ENCODE measurements around the gene KLF11. TPM values are rescaled to one million over a fixed set of nuclear protein-coding genes. Genes with fewer than 3 reads are reported as not detected.
A peak's percentile ranks its signal among the peaks of the same experiment; 100 is the strongest.

Gene KLF11
- total RNA-seq, 1 donor from 2014 or later = 28.2 TPM

GRCh38 chr2:10073706-10074105 is 30.4 kb downstream of the KLF11 start:
- no peak for DNase-seq (ENCODE audit: missing footprints)
- ATAC-seq = no peak
- intact Hi-C loops (cut with DNase I) = loop anchor here (2.0 kb wide), 1 partner anchor 361 kb away; no protein-coding TSS in a partner anchor

- intact Hi-C loops (cut with DNase I) = no loop called here
- no peak for DNase-seq (ENCODE audit: missing footprints)
- ATAC-seq = no peak
Measured at GRCh38 chr2:10075101-10075500, 31.8 kb downstream of the KLF11 start.

GRCh38 chr2:10075571-10076209 is 32.3 kb downstream of the KLF11 start:
- intact Hi-C loops (cut with DNase I) = no loop called here
- no peak for ATAC-seq
- DNase-seq (ENCODE audit: missing footprints) = no peak

- no peak for DNase-seq (ENCODE audit: missing footprints)
- intact Hi-C loops (cut with DNase I) = no loop called here
- ATAC-seq = no peak
Measured at GRCh38 chr2:10076511-10076910, 33.2 kb downstream of the KLF11 start.

- DNase-seq (ENCODE audit: missing footprints) (no peak), ATAC-seq (no peak)
- intact Hi-C loops (cut with DNase I) = no loop called here
Measured at GRCh38 chr2:10076988-10077527, 33.7 kb downstream of the KLF11 start.

- no peak for ATAC-seq
- intact Hi-C loops (cut with DNase I) = no loop called here
Measured at GRCh38 chr2:10078001-10078400, 34.7 kb downstream of the KLF11 start.

GRCh38 chr2:10078704-10079265 is 35.4 kb downstream of the KLF11 start:
- DNase-seq (ENCODE audit: missing footprints) (no peak), ATAC-seq (peak; percentile 42)
- intact Hi-C loops (cut with DNase I) = no loop called here

More at GRCh38 chr2:10078001-10078400, 34.7 kb downstream of the KLF11 start:
- DNase-seq (ENCODE audit: missing footprints) = no peak

- ATAC-seq (peak; percentile 73), DNase-seq (ENCODE audit: missing footprints) (peak; percentile 78)
- intact Hi-C loops (cut with DNase I) = no loop called here
Measured at GRCh38 chr2:10079266-10079869, 36.0 kb downstream of the KLF11 start.

GRCh38 chr2:10079870-10080535 is 36.7 kb downstream of the KLF11 start, which contains the start of gene CYS1:
CYS1 (minus strand) TSS chr2:10080411; CDS start chr2:10080223, 188 bp downstream.
- ATAC-seq (peak; percentile 43), DNase-seq (ENCODE audit: missing footprints) (no peak)
- intact Hi-C loops (cut with DNase I) = no loop called here

GRCh38 chr2:10080536-10081304 is 37.4 kb downstream of the KLF11 start:
- intact Hi-C loops (cut with DNase I) = no loop called here
- ATAC-seq (no peak), DNase-seq (ENCODE audit: missing footprints) (no peak)

GRCh38 chr2:10083046-10083445 is 39.7 kb downstream of the KLF11 start:
- DNase-seq (ENCODE audit: missing footprints) (no peak), ATAC-seq (no peak)
- intact Hi-C loops (cut with DNase I) = no loop called here

- intact Hi-C loops (cut with DNase I) = no loop called here
- no peak for ATAC-seq
- DNase-seq (ENCODE audit: missing footprints) = no peak
Measured at GRCh38 chr2:10083692-10084211, 40.4 kb downstream of the KLF11 start.

- intact Hi-C loops (cut with DNase I) = no loop called here
- no peak for DNase-seq (ENCODE audit: missing footprints)
- no peak for ATAC-seq
Measured at GRCh38 chr2:10084223-10084865, 41.0 kb downstream of the KLF11 start.

- ATAC-seq = no peak
- intact Hi-C loops (cut with DNase I) = no loop called here
- DNase-seq (ENCODE audit: missing footprints) = no peak
Measured at GRCh38 chr2:10085043-10085667, 41.8 kb downstream of the KLF11 start.

GRCh38 chr2:10085668-10086059 is 42.3 kb downstream of the KLF11 start:
- no peak for DNase-seq (ENCODE audit: missing footprints)
- ATAC-seq = no peak
- intact Hi-C loops (cut with DNase I) = no loop called here

GRCh38 chr2:10086950-10087349 is 43.6 kb downstream of the KLF11 start:
- intact Hi-C loops (cut with DNase I) = no loop called here
- no peak for DNase-seq (ENCODE audit: missing footprints)
- ATAC-seq = no peak

- DNase-seq (ENCODE audit: missing footprints) (no peak), ATAC-seq (no peak)
- intact Hi-C loops (cut with DNase I) = no loop called here
Measured at GRCh38 chr2:10087360-10087759, 44.0 kb downstream of the KLF11 start.
